ENCODE data around the gene NDRG3.

Gene NDRG3

DNA sequence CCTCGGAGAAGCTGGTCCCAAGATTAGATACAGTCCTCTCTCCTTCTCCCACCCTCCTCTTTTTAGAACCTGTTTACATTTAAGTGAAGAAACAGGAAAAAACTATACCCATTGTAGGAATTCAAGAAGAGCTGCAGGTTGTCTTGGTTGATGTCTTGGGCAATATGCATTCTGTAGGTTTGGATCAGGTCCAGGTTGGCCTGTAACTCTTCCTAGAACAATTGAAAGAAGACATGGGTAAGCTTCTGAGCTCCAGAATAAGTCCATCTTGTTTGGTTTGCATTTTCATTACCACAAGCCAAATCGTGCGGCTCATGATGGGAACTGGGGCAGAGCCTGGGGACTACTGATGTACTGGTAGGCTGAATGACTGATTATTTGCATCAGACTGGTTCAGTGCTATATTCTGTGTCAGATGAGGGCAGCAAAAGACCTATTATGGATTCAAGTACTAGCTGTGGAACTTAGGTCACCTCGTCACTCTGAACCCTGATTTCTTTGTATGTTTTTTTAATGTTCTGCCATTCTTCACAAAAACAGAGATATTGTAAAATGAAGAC, 79.6 kb downstream of the NDRG3 start:
- no peak overlapping the region for H3K4me3 ChIP-seq (ENCODE audit: low read depth, low read length)
- TF ChIP-seq, protein P1, sequence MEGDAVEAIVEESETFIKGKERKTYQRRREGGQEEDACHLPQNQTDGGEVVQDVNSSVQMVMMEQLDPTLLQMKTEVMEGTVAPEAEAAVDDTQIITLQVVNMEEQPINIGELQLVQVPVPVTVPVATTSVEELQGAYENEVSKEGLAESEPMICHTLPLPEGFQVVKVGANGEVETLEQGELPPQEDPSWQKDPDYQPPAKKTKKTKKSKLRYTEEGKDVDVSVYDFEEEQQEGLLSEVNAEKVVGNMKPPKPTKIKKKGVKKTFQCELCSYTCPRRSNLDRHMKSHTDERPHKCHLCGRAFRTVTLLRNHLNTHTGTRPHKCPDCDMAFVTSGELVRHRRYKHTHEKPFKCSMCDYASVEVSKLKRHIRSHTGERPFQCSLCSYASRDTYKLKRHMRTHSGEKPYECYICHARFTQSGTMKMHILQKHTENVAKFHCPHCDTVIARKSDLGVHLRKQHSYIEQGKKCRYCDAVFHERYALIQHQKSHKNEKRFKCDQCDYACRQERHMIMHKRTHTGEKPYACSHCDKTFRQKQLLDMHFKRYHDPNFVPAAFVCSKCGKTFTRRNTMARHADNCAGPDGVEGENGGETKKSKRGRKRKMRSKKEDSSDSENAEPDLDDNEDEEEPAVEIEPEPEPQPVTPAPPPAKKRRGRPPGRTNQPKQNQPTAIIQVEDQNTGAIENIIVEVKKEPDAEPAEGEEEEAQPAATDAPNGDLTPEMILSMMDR (IDR thresholded peaks at IDR 0.05; ENCODE audit: borderline replicate concordance, insufficient read depth, low read depth, low read length), result no peak

DNA sequence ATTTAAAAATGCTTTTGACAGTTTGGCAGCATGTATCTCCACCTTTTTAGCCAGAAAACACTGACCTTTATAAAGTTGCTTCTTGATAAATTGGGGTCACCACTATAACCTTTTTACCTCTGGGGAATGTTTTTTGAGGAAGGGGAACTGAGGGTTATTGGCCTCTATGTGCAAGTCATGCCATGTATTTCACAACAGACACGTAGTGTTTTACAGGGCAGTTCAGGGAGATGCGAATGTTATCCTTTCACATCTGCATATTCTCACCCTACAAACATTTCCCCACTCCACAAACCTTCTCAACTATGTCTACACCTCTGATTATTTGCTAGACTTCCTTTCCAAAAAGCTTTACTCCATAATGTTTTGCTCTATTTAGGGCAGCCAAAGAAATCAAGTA, 82.9 kb downstream of the NDRG3 start:
- TF ChIP-seq, protein P1 (IDR thresholded peaks at IDR 0.05; ENCODE audit: borderline replicate concordance, insufficient read depth, low read depth, low read length), result no peak
- H3K4me3 ChIP-seq (ENCODE audit: low read depth, low read length), result no peak overlapping the region

DNA sequence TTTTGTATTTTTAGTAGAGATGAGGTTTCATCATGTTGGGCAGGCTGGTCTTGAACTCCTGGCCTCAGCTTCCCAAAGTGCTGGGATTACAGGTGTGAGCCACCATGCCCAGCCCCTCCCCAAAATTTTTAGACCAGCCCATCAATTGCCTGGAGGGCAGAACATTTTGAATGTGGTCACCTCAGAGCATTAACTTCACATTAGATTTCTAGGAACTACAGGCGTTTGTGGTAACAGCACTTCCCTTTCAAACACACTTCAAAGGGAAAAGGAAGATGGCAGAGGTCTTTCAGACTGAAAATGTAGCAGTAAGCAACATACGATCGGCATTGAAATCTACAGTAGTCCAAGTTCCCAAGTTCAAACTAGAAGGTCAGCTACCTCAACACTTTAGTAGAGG, 87.6 kb downstream of the NDRG3 start:
- no peak overlapping the region for H3K4me3 ChIP-seq (ENCODE audit: low read depth, low read length)
- TF ChIP-seq, protein P1 (IDR thresholded peaks at IDR 0.05; ENCODE audit: borderline replicate concordance, insufficient read depth, low read depth, low read length), result no peak

DNA sequence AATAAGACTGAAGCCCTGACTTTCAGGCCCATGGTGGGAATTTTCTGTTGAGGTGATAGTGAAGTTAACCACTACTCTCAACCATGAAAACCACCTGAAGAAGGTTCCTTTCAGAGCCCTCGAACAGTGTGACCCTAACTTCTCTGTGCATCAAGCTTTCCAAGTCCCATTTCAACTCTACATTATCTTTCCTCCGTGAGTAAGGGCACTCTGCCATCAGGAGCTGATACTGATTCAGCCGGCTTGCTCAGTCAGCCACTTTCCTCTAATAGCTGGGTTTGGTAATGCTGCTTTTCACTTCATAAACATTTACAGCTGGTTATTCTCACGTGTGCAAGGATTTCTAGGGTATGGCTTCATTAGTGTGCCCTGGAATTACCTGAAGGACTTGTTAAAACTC, 89.2 kb downstream of the NDRG3 start:
- no peak overlapping the region for H3K4me3 ChIP-seq (ENCODE audit: low read depth, low read length)
- TF ChIP-seq, protein P1 (IDR thresholded peaks at IDR 0.05; ENCODE audit: borderline replicate concordance, insufficient read depth, low read depth, low read length), result no peak

DNA sequence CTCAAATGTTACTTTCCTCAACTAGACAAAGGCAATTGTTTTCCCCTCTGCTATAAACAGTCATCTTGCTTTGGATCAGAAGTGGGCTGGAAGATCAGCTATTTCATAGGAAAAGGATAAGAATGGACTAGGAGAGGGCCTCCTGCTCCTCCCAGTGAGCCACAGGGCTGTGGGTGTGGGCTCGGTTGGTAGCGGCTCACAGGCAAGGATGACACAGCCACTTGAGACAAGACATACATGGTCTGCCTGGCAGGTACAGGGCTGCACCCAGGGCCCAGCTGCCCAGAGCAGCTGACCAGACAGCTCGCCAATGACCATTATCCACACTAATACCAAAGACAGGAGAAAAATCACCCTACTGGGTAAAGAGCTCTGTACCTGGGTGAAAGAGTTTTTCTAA, 90.9 kb downstream of the NDRG3 start:
- no peak overlapping the region for H3K4me3 ChIP-seq (ENCODE audit: low read depth, low read length)
- TF ChIP-seq, protein P1 (IDR thresholded peaks at IDR 0.05; ENCODE audit: borderline replicate concordance, insufficient read depth, low read depth, low read length), result no peak

DNA sequence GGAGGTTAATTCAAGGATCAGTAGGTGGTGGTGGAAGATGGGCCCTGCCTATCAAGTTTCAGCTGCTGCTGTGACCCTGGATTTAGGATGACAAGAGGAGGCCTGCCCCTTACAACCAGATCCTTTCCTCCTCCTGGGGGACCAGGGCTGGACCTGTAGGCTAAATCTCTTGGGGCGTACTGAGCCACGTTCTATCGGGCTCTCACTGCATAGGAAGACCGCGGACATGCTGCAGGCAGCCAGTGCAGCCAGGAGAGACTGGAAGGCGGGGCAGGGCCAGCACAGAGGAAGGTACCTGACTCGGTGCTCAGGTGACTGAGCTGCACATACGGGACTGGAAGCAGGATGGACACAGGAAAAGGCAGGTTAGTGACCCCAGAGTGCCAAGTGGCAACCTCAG, 91.4 kb downstream of the NDRG3 start:
- H3K4me3 ChIP-seq (ENCODE audit: low read depth, low read length), result no peak overlapping the region
- TF ChIP-seq, protein P1 (IDR thresholded peaks at IDR 0.05; ENCODE audit: borderline replicate concordance, insufficient read depth, low read depth, low read length), result no peak

DNA sequence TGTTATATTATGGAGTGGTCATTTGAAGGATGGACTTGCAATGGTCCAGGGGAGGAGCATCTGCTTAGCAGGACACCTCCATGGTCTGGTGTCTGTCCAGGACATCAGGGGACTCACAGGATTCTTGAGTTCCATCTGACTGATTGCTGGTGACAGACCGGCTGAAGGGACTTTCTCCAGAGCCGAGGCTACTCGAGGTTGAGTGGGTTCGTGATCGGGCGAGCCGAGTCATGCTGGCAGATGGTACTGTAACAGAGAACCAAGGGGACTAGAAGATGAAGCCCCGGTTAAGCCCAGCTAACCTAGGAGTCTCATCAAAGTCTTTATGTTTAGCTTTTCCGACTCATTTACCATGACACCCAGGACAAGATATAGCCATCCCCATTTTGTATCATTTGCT, 92.4 kb downstream of the NDRG3 start:
- no peak overlapping the region for H3K4me3 ChIP-seq (ENCODE audit: low read depth, low read length)
- TF ChIP-seq, protein P1 (IDR thresholded peaks at IDR 0.05; ENCODE audit: borderline replicate concordance, insufficient read depth, low read depth, low read length), result no peak

All from GM12875 (cell line).